GM19455 (cell line): ENCODE results near the gene CYB5R3.
A peak's percentile ranks its signal among the peaks of the same experiment; 100 is the strongest.
"Not testable (repeated sequence)": the region's sequence is repeated elsewhere in the genome, so short reads cannot be mapped to it uniquely, and the experiment has no call there.

Source experiments
- ATAC-seq: cut with Tn5 transposase; IDR thresholded peaks from one replicate; pipeline ENCODE4 v1.9.1; 2021; ENCODE audit not compliant: unreplicated experiment

CYB5R3 gene

GRCh38 chr22:42608136-42608822, 40.9 kb downstream of the CYB5R3 start:
- ATAC-seq = no peak

- not testable (repeated sequence) for ATAC-seq
Observed at GRCh38 chr22:42607641-42608040, 41.6 kb downstream of the CYB5R3 start.

- ATAC-seq = no peak
Observed at GRCh38 chr22:42604403-42604802, 44.8 kb downstream of the CYB5R3 start.

- no peak for ATAC-seq
Observed at GRCh38 chr22:42603427-42603826, 45.8 kb downstream of the CYB5R3 start.

- no peak for ATAC-seq
Observed at GRCh38 chr22:42602470-42602869, 46.7 kb downstream of the CYB5R3 start.

GRCh38 chr22:42601879-42602465, 47.2 kb downstream of the CYB5R3 start:
- no peak for ATAC-seq

GRCh38 chr22:42596863-42597530, 52.2 kb downstream of the CYB5R3 start:
- ATAC-seq = no peak

- ATAC-seq = no peak
Observed at GRCh38 chr22:42596336-42596735, 52.9 kb downstream of the CYB5R3 start.

- ATAC-seq = no peak
Observed at GRCh38 chr22:42595434-42595833, 53.8 kb downstream of the CYB5R3 start.

GRCh38 chr22:42591987-42592386, 57.2 kb downstream of the CYB5R3 start:
- ATAC-seq = no peak

- ATAC-seq = no peak
Observed at GRCh38 chr22:42587588-42588175, 61.5 kb downstream of the CYB5R3 start.

GRCh38 chr22:42586381-42586780, 62.8 kb downstream of the CYB5R3 start:
- ATAC-seq = no peak

GRCh38 chr22:42585096-42585495, 64.1 kb downstream of the CYB5R3 start:
- ATAC-seq = no peak

- no peak for ATAC-seq
Observed at GRCh38 chr22:42584364-42584940, 64.7 kb downstream of the CYB5R3 start.

- ATAC-seq = no peak
Observed at GRCh38 chr22:42582987-42583386, 66.2 kb downstream of the CYB5R3 start.

- peak; percentile 70 for ATAC-seq
Observed at GRCh38 chr22:42581762-42582716, 67.2 kb downstream of the CYB5R3 start.

- peak; percentile 27 for ATAC-seq
Observed at GRCh38 chr22:42581194-42581761, 67.9 kb downstream of the CYB5R3 start.

GRCh38 chr22:42580040-42580439, 69.2 kb downstream of the CYB5R3 start:
- not testable (repeated sequence) for ATAC-seq

GRCh38 chr22:42577623-42578240, 71.5 kb downstream of the CYB5R3 start:
- ATAC-seq = no peak

GRCh38 chr22:42577141-42577540, 72.1 kb downstream of the CYB5R3 start:
- not testable (repeated sequence) for ATAC-seq
